A673 (cell line): Measurements from ENCODE around the gene NUMA1. TPM values are rescaled to one million over a fixed set of nuclear protein-coding genes. Genes with fewer than 3 reads are reported as not detected.
A peak's percentile ranks its signal among the peaks of the same experiment; 100 is the strongest.

ENCODE experiments used
- BruUV-seq: library from RNA; stranded (reverse); fragments of 400-500 nt; replicated peaks from 2 replicates; lab custom pipeline; 2021; lab: Mats Ljungman, UMichigan
- CTCF ChIA-PET: fragments of 300-600 bp; sonication (Branson Sonifier 250); formaldehyde crosslinking; loops from one replicate; lab custom pipeline; 2022; ENCODE audit warnings: antibody characterized with exemption; lab: Charles Lee
- POLR2A ChIA-PET: fragments of 300-600 bp; sonication (Branson Sonifier 250); formaldehyde crosslinking; loops from one replicate; lab custom pipeline; 2022; ENCODE audit warnings: antibody characterized with exemption; ENCODE audit not compliant: low non-redundant PET; lab: Charles Lee
- DNase-seq: peaks from one replicate; pipeline ENCODE4 v3.0.0-alpha.2; 2015; ENCODE audit warnings: low spot score
- H3K27ac ChIP-seq: fragments of 200-600 bp; sonication (generic); 2 replicates; pipeline ENCODE4 v1.5.1; 2016; ENCODE audit warnings: mixed run types, low read depth, mild to moderate bottlenecking, mixed read lengths, antibody characterized with exemption, low read length; ENCODE audit not compliant: poor library complexity, severe bottlenecking
- H3K27me3 ChIP-seq: fragments of 200-600 bp; sonication (generic); replicated peaks from 2 replicates; pipeline ENCODE4 v1.6.1; 2017; ENCODE audit warnings: mixed run types, low read depth, mild to moderate bottlenecking, mixed read lengths, antibody characterized with exemption, low read length; ENCODE audit not compliant: insufficient read depth, poor library complexity
- H3K36me3 ChIP-seq: fragments of 200-600 bp; sonication (generic); 2 replicates; pipeline ENCODE4 v1.6.1; 2016; ENCODE audit warnings: mixed run types, mild to moderate bottlenecking, mixed read lengths, antibody characterized with exemption, low read length; ENCODE audit not compliant: insufficient read depth, poor library complexity, severe bottlenecking
- H3K4me1 ChIP-seq: fragments of 200-600 bp; sonication (generic); 2 replicates; pipeline ENCODE4 v1.6.1; 2017; ENCODE audit warnings: mixed run types, mild to moderate bottlenecking, mixed read lengths, antibody characterized with exemption, low read length; ENCODE audit not compliant: insufficient read depth, poor library complexity, severe bottlenecking
- H3K4me3 ChIP-seq: fragments of 200-600 bp; sonication (generic); 2 replicates; pipeline ENCODE4 v1.5.1; 2016; ENCODE audit warnings: low read depth, mixed run types, mild to moderate bottlenecking, mixed read lengths, low read length; ENCODE audit not compliant: poor library complexity, severe bottlenecking
- H3K9me3 ChIP-seq: fragments of 200-600 bp; sonication (generic); 2 replicates; pipeline ENCODE4 v1.6.1; 2016; ENCODE audit warnings: mixed run types, low read depth, mild to moderate bottlenecking, mixed read lengths, antibody characterized with exemption, low read length; ENCODE audit not compliant: poor library complexity, severe bottlenecking
- CTCF ChIP-seq: fragments of 300-800, 200-600 bp; sonication (generic); conservative IDR thresholded peaks from 2 replicates; pipeline ENCODE4 v1.5.1; 2017; ENCODE audit warnings: low read depth, mild to moderate bottlenecking, antibody characterized with exemption, low read length, moderate library complexity, mixed read lengths
- EZH2 ChIP-seq: fragments of 200-600 bp; sonication (generic); IDR thresholded peaks from 2 replicates; pipeline ENCODE4 v1.6.1; 2017; ENCODE audit warnings: borderline replicate concordance, low read depth, mild to moderate bottlenecking, mixed read lengths, antibody characterized with exemption, low read length; ENCODE audit not compliant: poor library complexity, severe bottlenecking
- intact Hi-C: fragments of 100-400 bp; cut with micrococcal nuclease; formaldehyde crosslinking; loops from one replicate; pipeline ENCODE4 v1.10.0; 2022; ENCODE audit not compliant: unreplicated experiment
- total RNA-seq: library from RNA; stranded (reverse); gene quantifications from 2 replicates; pipeline ENCODE4 v1.2.3, GENCODE V29; 2021

Gene NUMA1
- total RNA-seq, 1 experiment from 2014 or later: 216 TPM

GRCh38 chr11:72039031-72039855 is 41.1 kb downstream of the NUMA1 start:
- intact Hi-C loops: no loop called here
- no peak for TF ChIP-seq EZH2
- no peak for TF ChIP-seq CTCF
- no peaks in the 10 kb centered on the region for H3K27me3 ChIP-seq
- H3K4me1 ChIP-seq: peaks cover 48% of the 10 kb centered on the region
- H3K27ac ChIP-seq: peak overlapping the region; percentile 90
- no peak for DNase-seq
- BruUV-seq: no TSS peak
- ChIA-PET CTCF (interaction anchor here (1.0 to 1.2 kb wide), 2 partner anchors 14 to 178 kb away, joined by 4 read pairs; no protein-coding TSS in a partner anchor), POLR2A (interaction anchor here (1.0 kb wide), 1 partner anchor 14 kb away, joined by 3 read pairs; no protein-coding TSS in a partner anchor)
- H3K9me3 ChIP-seq: no peaks in the 10 kb centered on the region
- peaks cover 15% of the 10 kb centered on the region for H3K36me3 ChIP-seq
- peak overlapping the region; percentile 51 for H3K4me3 ChIP-seq

GRCh38 chr11:72038491-72038890 is 41.9 kb downstream of the NUMA1 start:
- no peak for TF ChIP-seq EZH2
- TF ChIP-seq CTCF: no peak
- peaks cover 23% of the 10 kb centered on the region for H3K36me3 ChIP-seq
- peaks cover 48% of the 10 kb centered on the region for H3K4me1 ChIP-seq
- no TSS peak for BruUV-seq
- DNase-seq: peak; percentile 64
- CTCF ChIA-PET: interaction anchor here (0.6 to 1.2 kb wide), 4 partner anchors 13 to 177 kb away, joined by 3 to 4 read pairs (median 4); no protein-coding TSS in a partner anchor
- peak overlapping the region; percentile 90 for H3K27ac ChIP-seq
- H3K9me3 ChIP-seq: no peaks in the 10 kb centered on the region
- POLR2A ChIA-PET: no interaction called here
- H3K4me3 ChIP-seq: peak overlapping the region; percentile 51
- H3K27me3 ChIP-seq: no peaks in the 10 kb centered on the region
- intact Hi-C loops: no loop called here

GRCh38 chr11:72037554-72038311 is 42.6 kb downstream of the NUMA1 start:
- no peak for TF ChIP-seq CTCF
- no peak for TF ChIP-seq EZH2
- intact Hi-C loops: no loop called here
- Histone ChIP-seq H3K27me3 (no peaks in the 10 kb centered on the region), H3K4me1 (peaks cover 48% of the 10 kb centered on the region), H3K4me3 (peak overlapping the region; percentile 51), H3K9me3 (no peaks in the 10 kb centered on the region), H3K36me3 (peaks cover 30% of the 10 kb centered on the region), H3K27ac (peak overlapping the region; percentile 90)
- no peak for DNase-seq
- POLR2A ChIA-PET: no interaction called here
- BruUV-seq: no TSS peak
- CTCF ChIA-PET: interaction anchor here (0.6 to 1.0 kb wide), 3 partner anchors 12 to 176 kb away, joined by 3 to 4 read pairs (median 3); no protein-coding TSS in a partner anchor
